Activated B cell treated with CpG ODN at 0.5 μM for 24 hours (primary cell): Measurements from ENCODE around the gene DOCK1. TPM values are rescaled to one million over a fixed set of nuclear protein-coding genes. Genes with fewer than 3 reads are reported as not detected.

Source experiments
- ATAC-seq: fragments of 200-7000 bp; cut with Tn5 transposase; one replicate; pipeline ENCODE4 v1.10.0; 2021; ENCODE audit warnings: low read depth, mild to moderate bottlenecking, moderate library complexity
- CTCF ChIA-PET: fragments of 350-600 bp; sonication (Branson Sonifier 250); formaldehyde crosslinking; loops from one replicate; lab custom pipeline; 2021; ENCODE audit warnings: antibody characterized with exemption; lab: Charles Lee
- POLR2A ChIA-PET: fragments of 350-600 bp; sonication (Branson Sonifier 250); formaldehyde crosslinking; loops from one replicate; lab custom pipeline; 2021; ENCODE audit warnings: antibody characterized with exemption; lab: Charles Lee
- DNase-seq: peaks from one replicate; pipeline ENCODE4 v3.0.0; 2022
- H3K27ac Mint-ChIP-seq: one replicate; pipeline ENCODE4 v1.8.0; 2020; ENCODE audit warnings: mixed read lengths
- H3K27me3 Mint-ChIP-seq: one replicate; pipeline ENCODE4 v1.8.0; 2021; ENCODE audit warnings: mixed read lengths
- H3K36me3 Mint-ChIP-seq: one replicate; pipeline ENCODE4 v1.8.0; 2021; ENCODE audit warnings: low read depth, mixed read lengths
- H3K4me1 Mint-ChIP-seq: one replicate; pipeline ENCODE4 v1.8.0; 2021; ENCODE audit warnings: mixed read lengths
- H3K4me3 Mint-ChIP-seq: one replicate; pipeline ENCODE4 v1.8.0; 2020; ENCODE audit warnings: mild to moderate bottlenecking, mixed read lengths
- H3K9me3 Mint-ChIP-seq: one replicate; pipeline ENCODE4 v1.8.0; 2020; ENCODE audit warnings: mixed read lengths
- intact Hi-C: fragments of 100-400 bp; cut with micrococcal nuclease; formaldehyde crosslinking; loops from one replicate; pipeline ENCODE4 v1.15.1; 2024
- total RNA-seq: library from RNA; stranded (reverse); gene quantifications from 2 replicates; pipeline ENCODE4 v1.2.3, GENCODE V29; 2022
- TF ChIP-seq, protein P1 (sequence below): fragments of 200-600 bp; IDR thresholded peaks from one replicate; pipeline ENCODE4 v1.8.0; 2022; ENCODE audit warnings: antibody characterized with exemption, mild to moderate bottlenecking

DOCK1 gene
- total RNA-seq, 1 donor from 2014 or later, result not detected

GRCh38 chr10:127370601-127371000 is 465.4 kb downstream of the DOCK1 start:
- H3K9me3 Mint-ChIP-seq, result no peaks in the 10 kb centered on the region
- POLR2A ChIA-PET, result no interaction called here

DNA sequence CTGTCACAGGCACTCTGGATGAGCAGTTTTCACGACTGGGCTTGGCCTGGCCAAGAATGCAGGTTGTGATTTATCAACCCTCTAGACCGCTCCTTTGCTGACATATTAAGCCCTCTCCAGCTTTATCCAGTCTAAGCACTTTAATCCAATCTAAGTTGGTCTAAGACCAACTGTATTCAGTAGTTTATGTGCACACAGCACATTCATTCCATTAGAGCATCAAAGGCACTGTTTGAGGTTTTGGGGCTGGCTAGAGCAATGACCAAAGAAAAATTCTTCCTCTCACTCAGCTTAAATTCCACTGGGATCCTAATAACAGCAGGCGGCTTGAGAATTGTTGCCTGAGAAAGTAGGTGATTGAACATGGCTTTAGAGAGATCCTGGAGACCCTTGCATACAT is 467.1 kb downstream of the DOCK1 start:
- Mint-ChIP-seq H3K4me1 (no peaks in the 10 kb centered on the region), H3K27ac (no peak overlapping the region), H3K27me3 (no peaks in the 10 kb centered on the region), H3K36me3 (no peaks in the 10 kb centered on the region), H3K9me3 (no peaks in the 10 kb centered on the region), H3K4me3 (no peak overlapping the region)
- ATAC-seq (no peak), DNase-seq (no peak)
- POLR2A ChIA-PET, result no interaction called here
- intact Hi-C loops, result no loop called here
- CTCF ChIA-PET, result no interaction called here
- TF ChIP-seq, protein P1, sequence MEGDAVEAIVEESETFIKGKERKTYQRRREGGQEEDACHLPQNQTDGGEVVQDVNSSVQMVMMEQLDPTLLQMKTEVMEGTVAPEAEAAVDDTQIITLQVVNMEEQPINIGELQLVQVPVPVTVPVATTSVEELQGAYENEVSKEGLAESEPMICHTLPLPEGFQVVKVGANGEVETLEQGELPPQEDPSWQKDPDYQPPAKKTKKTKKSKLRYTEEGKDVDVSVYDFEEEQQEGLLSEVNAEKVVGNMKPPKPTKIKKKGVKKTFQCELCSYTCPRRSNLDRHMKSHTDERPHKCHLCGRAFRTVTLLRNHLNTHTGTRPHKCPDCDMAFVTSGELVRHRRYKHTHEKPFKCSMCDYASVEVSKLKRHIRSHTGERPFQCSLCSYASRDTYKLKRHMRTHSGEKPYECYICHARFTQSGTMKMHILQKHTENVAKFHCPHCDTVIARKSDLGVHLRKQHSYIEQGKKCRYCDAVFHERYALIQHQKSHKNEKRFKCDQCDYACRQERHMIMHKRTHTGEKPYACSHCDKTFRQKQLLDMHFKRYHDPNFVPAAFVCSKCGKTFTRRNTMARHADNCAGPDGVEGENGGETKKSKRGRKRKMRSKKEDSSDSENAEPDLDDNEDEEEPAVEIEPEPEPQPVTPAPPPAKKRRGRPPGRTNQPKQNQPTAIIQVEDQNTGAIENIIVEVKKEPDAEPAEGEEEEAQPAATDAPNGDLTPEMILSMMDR, result no peak

More at GRCh38 chr10:127370601-127371000, 465.4 kb downstream of the DOCK1 start:
- no peak overlapping the region for H3K4me3 Mint-ChIP-seq
- no peaks in the 10 kb centered on the region for H3K36me3 Mint-ChIP-seq
- intact Hi-C loops, result no loop called here
- no peaks in the 10 kb centered on the region for H3K4me1 Mint-ChIP-seq
- H3K27me3 Mint-ChIP-seq, result no peaks in the 10 kb centered on the region
- ATAC-seq (no peak), DNase-seq (no peak)
- H3K27ac Mint-ChIP-seq, result no peak overlapping the region
- CTCF ChIA-PET, result no interaction called here
- TF ChIP-seq, protein P1, result no peak

DNA sequence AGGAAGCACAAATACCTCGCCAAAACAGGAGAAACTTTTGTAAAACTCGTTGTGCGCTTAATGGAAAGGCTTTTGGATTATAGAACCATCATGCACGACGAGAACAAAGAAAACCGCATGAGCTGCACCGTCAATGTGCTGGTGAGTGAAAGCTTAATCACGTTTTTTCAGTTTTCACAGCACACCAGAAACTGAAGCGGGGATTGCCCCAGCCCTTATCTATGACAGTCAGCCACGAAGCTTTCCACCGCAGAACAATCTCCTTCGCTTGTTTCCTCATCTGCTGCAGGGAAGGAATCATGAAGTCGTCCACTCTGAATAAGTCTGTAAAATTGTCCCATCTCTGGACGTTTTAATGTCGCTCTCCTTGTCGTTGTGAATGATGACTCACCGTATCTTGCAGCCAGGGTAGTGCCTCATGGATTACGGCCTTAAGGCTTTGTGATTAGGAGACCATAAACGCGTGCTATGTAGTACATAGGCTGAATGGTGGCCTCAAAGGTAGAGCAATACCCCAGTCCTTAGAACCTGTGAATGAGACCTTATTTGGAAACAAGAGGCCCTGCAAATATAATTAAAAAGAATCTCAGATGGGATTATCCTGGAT is 468.9 kb downstream of the DOCK1 start:
- ChIA-PET CTCF (no interaction called here), POLR2A (no interaction called here)
- no peaks in the 10 kb centered on the region for H3K27me3 Mint-ChIP-seq
- H3K36me3 Mint-ChIP-seq, result no peaks in the 10 kb centered on the region
- TF ChIP-seq, protein P1, result no peak
- DNase-seq (no peak), ATAC-seq (no peak)
- no peak overlapping the region for H3K4me3 Mint-ChIP-seq
- no peaks in the 10 kb centered on the region for H3K4me1 Mint-ChIP-seq
- H3K9me3 Mint-ChIP-seq, result no peaks in the 10 kb centered on the region
- intact Hi-C loops, result no loop called here
- no peak overlapping the region for H3K27ac Mint-ChIP-seq

DNA sequence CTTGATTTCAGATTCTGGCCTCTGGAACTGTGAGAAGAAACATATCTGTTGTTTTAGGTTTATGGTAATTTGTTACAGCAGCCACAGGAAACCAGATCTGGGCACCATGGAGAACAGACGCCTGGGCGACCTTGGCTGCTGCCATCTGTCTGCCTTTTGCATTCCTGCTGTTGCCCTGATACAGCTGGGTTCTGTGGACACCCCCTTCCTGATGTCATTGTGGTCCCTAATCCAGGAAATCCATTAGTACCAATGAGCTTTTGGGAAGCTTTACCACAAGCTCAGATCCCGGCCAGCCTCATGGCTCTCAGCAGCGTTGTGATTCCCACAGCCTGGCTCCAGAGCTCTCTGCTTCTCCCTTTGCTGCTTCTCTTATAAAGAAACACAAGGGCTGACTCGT is 469.7 kb downstream of the DOCK1 start:
- no peak overlapping the region for H3K27ac Mint-ChIP-seq
- no peaks in the 10 kb centered on the region for H3K9me3 Mint-ChIP-seq
- no peaks in the 10 kb centered on the region for H3K27me3 Mint-ChIP-seq
- ATAC-seq, result no peak
- ChIA-PET POLR2A (no interaction called here), CTCF (no interaction called here)
- no peaks in the 10 kb centered on the region for H3K36me3 Mint-ChIP-seq
- H3K4me3 Mint-ChIP-seq, result no peak overlapping the region
- no peak for DNase-seq
- TF ChIP-seq, protein P1, result no peak
- intact Hi-C loops, result no loop called here
- H3K4me1 Mint-ChIP-seq, result no peaks in the 10 kb centered on the region

DNA sequence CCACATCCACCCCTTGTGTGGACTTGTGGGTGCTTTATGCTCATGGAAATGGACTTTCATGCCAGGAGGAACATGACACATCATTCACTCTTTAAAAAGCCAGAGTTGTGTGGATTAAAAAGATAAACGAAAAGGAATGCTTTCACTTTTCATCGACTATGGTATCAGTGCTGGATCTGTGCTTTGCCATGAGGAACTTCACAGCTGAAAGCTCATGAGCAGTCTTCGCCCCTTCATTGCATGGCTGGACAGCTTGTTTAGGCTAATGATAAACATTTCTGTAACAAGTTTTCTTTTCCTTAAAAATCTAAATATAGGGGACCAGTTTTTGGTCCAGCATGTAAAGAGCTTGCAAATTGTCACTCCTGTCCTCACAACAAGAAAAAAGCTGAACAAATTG is 470.2 kb downstream of the DOCK1 start:
- Mint-ChIP-seq H3K27ac (no peak overlapping the region), H3K27me3 (no peaks in the 10 kb centered on the region), H3K36me3 (no peaks in the 10 kb centered on the region), H3K9me3 (no peaks in the 10 kb centered on the region), H3K4me3 (no peak overlapping the region), H3K4me1 (no peaks in the 10 kb centered on the region)
- POLR2A ChIA-PET, result no interaction called here
- no peak for ATAC-seq
- intact Hi-C loops, result no loop called here
- TF ChIP-seq, protein P1, result no peak
- CTCF ChIA-PET, result no interaction called here
- no peak for DNase-seq
